NT2/D1 (cell line): ENCODE data around the gene CHTF18.

Experiments used
- SUZ12 ChIP-seq: IDR thresholded peaks from 2 replicates; pipeline ENCODE4 v1.6.1; 2011; ENCODE audit not compliant: insufficient read length, insufficient read depth; ENCODE audit errors: extremely low read depth
- YY1 ChIP-seq: IDR thresholded peaks from 2 replicates; pipeline ENCODE4 v1.6.1; 2011; ENCODE audit not compliant: insufficient read length, insufficient read depth
- ZNF274 ChIP-seq: IDR thresholded peaks from 2 replicates; pipeline ENCODE4 v1.6.1; 2011; ENCODE audit warnings: mild to moderate bottlenecking, low read depth, low read length

DNA sequence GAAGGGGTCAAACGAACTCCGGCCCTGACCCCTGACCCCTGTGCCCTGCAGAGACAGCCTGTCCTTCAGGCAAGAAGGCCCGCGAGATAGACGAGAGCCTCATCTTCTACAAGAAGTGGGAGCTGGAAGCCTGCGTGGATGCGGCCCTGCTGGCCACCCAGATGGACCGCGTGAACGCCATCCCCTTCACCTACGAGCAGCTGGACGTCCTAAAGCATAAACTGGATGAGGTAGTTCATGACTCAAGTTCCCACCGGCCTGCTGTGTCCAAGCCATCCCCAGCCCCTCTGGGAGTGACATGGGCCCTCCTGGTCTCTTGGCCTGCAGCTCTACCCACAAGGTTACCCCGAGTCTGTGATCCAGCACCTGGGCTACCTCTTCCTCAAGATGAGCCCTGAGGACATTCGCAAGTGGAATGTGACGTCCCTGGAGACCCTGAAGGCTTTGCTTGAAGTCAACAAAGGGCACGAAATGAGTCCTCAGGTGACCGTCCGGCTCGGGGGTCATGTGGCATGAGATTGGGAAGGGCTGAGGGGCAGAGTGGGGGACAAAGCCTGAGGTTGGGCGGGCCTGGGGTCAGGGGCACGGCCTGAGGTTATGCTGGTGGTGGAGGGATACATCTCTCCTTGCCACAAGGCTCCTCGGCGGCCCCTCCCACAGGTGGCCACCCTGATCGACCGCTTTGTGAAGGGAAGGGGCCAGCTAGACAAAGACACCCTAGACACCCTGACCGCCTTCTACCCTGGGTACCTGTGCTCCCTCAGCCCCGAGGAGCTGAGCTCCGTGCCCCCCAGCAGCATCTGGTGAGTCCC is 22.2 kb upstream of the CHTF18 start:
- TF ChIP-seq ZNF274 (no peak), SUZ12 (no peak), YY1 (no peak)
